Stimulated activated memory B cell treated with anti-CD40 and anti-IgM and Interleukin-4, amounts not matched to agents 10 μg/mL and 1 μg/mL and 100 μg/mL, for 72 hours (primary cell): ENCODE results near the gene UBAP1L.

Experiments used
- ATAC-seq: fragments of 150-1000 bp; cut with Tn5 transposase; 2 replicates; pipeline ENCODE4 v1.10.0; 2021
- H3K27ac Mint-ChIP-seq: one replicate; pipeline ENCODE4 v1.8.0; 2022; ENCODE audit warnings: mild to moderate bottlenecking, mixed read lengths
- H3K27me3 Mint-ChIP-seq: one replicate; pipeline ENCODE4 v1.8.0; 2022; ENCODE audit warnings: mixed read lengths
- H3K36me3 Mint-ChIP-seq: one replicate; pipeline ENCODE4 v1.8.0; 2022; ENCODE audit warnings: mixed read lengths
- H3K4me1 Mint-ChIP-seq: one replicate; pipeline ENCODE4 v1.8.0; 2022; ENCODE audit warnings: mixed read lengths
- H3K4me3 Mint-ChIP-seq: one replicate; pipeline ENCODE4 v1.8.0; 2022; ENCODE audit warnings: mild to moderate bottlenecking, moderate library complexity, mixed read lengths
- H3K9me3 Mint-ChIP-seq: one replicate; pipeline ENCODE4 v1.8.0; 2022; ENCODE audit warnings: mixed read lengths

UBAP1L gene

GRCh38 chr15:65067317-65067644 lies 47.7 kb downstream of the UBAP1L start:
- peak overlapping the region; percentile 27 for H3K4me3 Mint-ChIP-seq
- peaks cover 44% of the 10 kb centered on the region for H3K27me3 Mint-ChIP-seq
- H3K9me3 Mint-ChIP-seq, result no peaks in the 10 kb centered on the region
- H3K27ac Mint-ChIP-seq, result no peak overlapping the region
- H3K4me1 Mint-ChIP-seq, result peaks cover 7% of the 10 kb centered on the region
- no peaks in the 10 kb centered on the region for H3K36me3 Mint-ChIP-seq
- no peak for ATAC-seq

GRCh38 chr15:65066635-65067316 lies 48.2 kb downstream of the UBAP1L start:
- no peak for ATAC-seq
- no peaks in the 10 kb centered on the region for H3K9me3 Mint-ChIP-seq
- H3K27me3 Mint-ChIP-seq, result peaks cover 44% of the 10 kb centered on the region
- peak overlapping the region; percentile 27 for H3K4me3 Mint-ChIP-seq
- H3K36me3 Mint-ChIP-seq, result no peaks in the 10 kb centered on the region
- peaks cover 7% of the 10 kb centered on the region for H3K4me1 Mint-ChIP-seq
- no peak overlapping the region for H3K27ac Mint-ChIP-seq

GRCh38 chr15:65066001-65066634 lies 48.9 kb downstream of the UBAP1L start:
- no peak overlapping the region for H3K27ac Mint-ChIP-seq
- peaks cover 7% of the 10 kb centered on the region for H3K4me1 Mint-ChIP-seq
- no peak overlapping the region for H3K4me3 Mint-ChIP-seq
- no peak for ATAC-seq
- no peaks in the 10 kb centered on the region for H3K36me3 Mint-ChIP-seq
- H3K27me3 Mint-ChIP-seq, result peaks cover 44% of the 10 kb centered on the region
- no peaks in the 10 kb centered on the region for H3K9me3 Mint-ChIP-seq

- Mint-ChIP-seq H3K27ac (no peak overlapping the region), H3K4me1 (peaks cover 7% of the 10 kb centered on the region), H3K9me3 (no peaks in the 10 kb centered on the region), H3K27me3 (peaks cover 36% of the 10 kb centered on the region), H3K4me3 (no peak overlapping the region), H3K36me3 (no peaks in the 10 kb centered on the region)
- no peak for ATAC-seq
Observed at GRCh38 chr15:65062726-65063125, 52.3 kb downstream of the UBAP1L start.

- Mint-ChIP-seq H3K27ac (no peak overlapping the region), H3K4me3 (no peak overlapping the region), H3K9me3 (no peaks in the 10 kb centered on the region), H3K4me1 (peaks cover 2% of the 10 kb centered on the region), H3K36me3 (no peaks in the 10 kb centered on the region), H3K27me3 (peaks cover 36% of the 10 kb centered on the region)
- no peak for ATAC-seq
Observed at GRCh38 chr15:65062061-65062460, 52.9 kb downstream of the UBAP1L start.

GRCh38 chr15:65060641-65061397 lies 54.2 kb downstream of the UBAP1L start:
- Mint-ChIP-seq H3K27ac (no peak overlapping the region), H3K36me3 (no peaks in the 10 kb centered on the region), H3K4me1 (no peaks in the 10 kb centered on the region), H3K4me3 (no peak overlapping the region), H3K27me3 (peaks cover 31% of the 10 kb centered on the region), H3K9me3 (no peaks in the 10 kb centered on the region)
- no peak for ATAC-seq

GRCh38 chr15:65059931-65060596 lies 54.9 kb downstream of the UBAP1L start:
- ATAC-seq, result no peak
- Mint-ChIP-seq H3K4me1 (no peaks in the 10 kb centered on the region), H3K4me3 (no peak overlapping the region), H3K36me3 (no peaks in the 10 kb centered on the region), H3K27me3 (peaks cover 27% of the 10 kb centered on the region), H3K9me3 (no peaks in the 10 kb centered on the region), H3K27ac (no peak overlapping the region)

GRCh38 chr15:65059369-65059750 lies 55.6 kb downstream of the UBAP1L start:
- Mint-ChIP-seq H3K4me1 (no peaks in the 10 kb centered on the region), H3K4me3 (no peak overlapping the region), H3K36me3 (no peaks in the 10 kb centered on the region), H3K9me3 (no peaks in the 10 kb centered on the region), H3K27me3 (peaks cover 27% of the 10 kb centered on the region), H3K27ac (no peak overlapping the region)
- no peak for ATAC-seq

- H3K9me3 Mint-ChIP-seq, result no peaks in the 10 kb centered on the region
- no peaks in the 10 kb centered on the region for H3K4me1 Mint-ChIP-seq
- peaks cover 26% of the 10 kb centered on the region for H3K27me3 Mint-ChIP-seq
- H3K4me3 Mint-ChIP-seq, result no peak overlapping the region
- H3K27ac Mint-ChIP-seq, result no peak overlapping the region
- no peak for ATAC-seq
- H3K36me3 Mint-ChIP-seq, result no peaks in the 10 kb centered on the region
Observed at GRCh38 chr15:65058394-65059368, 56.3 kb downstream of the UBAP1L start.

GRCh38 chr15:65057549-65057940 lies 57.5 kb downstream of the UBAP1L start:
- Mint-ChIP-seq H3K4me1 (no peaks in the 10 kb centered on the region), H3K27ac (no peak overlapping the region), H3K27me3 (peaks cover 19% of the 10 kb centered on the region), H3K9me3 (no peaks in the 10 kb centered on the region), H3K36me3 (no peaks in the 10 kb centered on the region), H3K4me3 (no peak overlapping the region)
- ATAC-seq, result no peak

- Mint-ChIP-seq H3K4me1 (no peaks in the 10 kb centered on the region), H3K27me3 (peaks cover 19% of the 10 kb centered on the region), H3K4me3 (no peak overlapping the region), H3K27ac (no peak overlapping the region), H3K9me3 (no peaks in the 10 kb centered on the region), H3K36me3 (no peaks in the 10 kb centered on the region)
- ATAC-seq, result no peak
Observed at GRCh38 chr15:65056868-65057548, 58.0 kb downstream of the UBAP1L start.

- ATAC-seq, result no peak
- Mint-ChIP-seq H3K27me3 (peaks cover 19% of the 10 kb centered on the region), H3K4me1 (peaks cover 2% of the 10 kb centered on the region), H3K36me3 (no peaks in the 10 kb centered on the region), H3K27ac (no peak overlapping the region), H3K4me3 (no peak overlapping the region), H3K9me3 (no peaks in the 10 kb centered on the region)
Observed at GRCh38 chr15:65056106-65056505, 58.9 kb downstream of the UBAP1L start.

- H3K36me3 Mint-ChIP-seq, result no peaks in the 10 kb centered on the region
- no peak overlapping the region for H3K27ac Mint-ChIP-seq
- no peaks in the 10 kb centered on the region for H3K9me3 Mint-ChIP-seq
- no peak for ATAC-seq
- H3K27me3 Mint-ChIP-seq, result peaks cover 19% of the 10 kb centered on the region
- no peak overlapping the region for H3K4me3 Mint-ChIP-seq
- H3K4me1 Mint-ChIP-seq, result peaks cover 10% of the 10 kb centered on the region
Observed at GRCh38 chr15:65055201-65055870, 59.7 kb downstream of the UBAP1L start.
